GM18498 (cell line): ENCODE results near the gene TRAIP.

ENCODE experiments used
- ATAC-seq: cut with Tn5 transposase; IDR thresholded peaks from one replicate; pipeline ENCODE4 v1.9.1; 2021; ENCODE audit warnings: mild to moderate bottlenecking, moderate library complexity; ENCODE audit not compliant: unreplicated experiment

TRAIP gene

GRCh38 chr3:49873623-49874022, 17.3 kb upstream of the TRAIP start:
- no peak for ATAC-seq

DNA sequence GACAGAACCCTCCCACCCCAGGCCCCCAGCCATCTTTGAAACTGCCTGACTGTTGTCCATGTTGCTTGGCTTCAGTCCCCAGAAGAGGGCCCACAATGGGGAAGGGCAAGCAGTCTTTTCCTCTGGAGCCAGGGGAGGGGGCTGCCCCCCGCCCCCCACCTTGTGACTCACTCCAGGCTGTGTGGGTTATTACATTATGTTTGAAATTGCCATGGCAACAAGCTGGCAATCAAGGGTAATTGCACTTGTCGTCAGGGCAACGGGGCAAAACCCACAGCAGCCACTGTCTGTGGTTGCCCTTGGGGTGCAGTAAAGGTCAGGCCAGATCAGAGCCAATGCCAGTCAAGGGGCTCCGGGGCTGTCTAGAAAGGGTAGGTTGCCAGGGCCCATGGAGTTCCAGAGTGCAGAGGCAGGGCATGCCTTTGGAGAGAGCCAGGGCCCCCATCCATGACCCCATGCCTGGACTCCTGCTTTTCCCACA, 16.5 kb upstream of the TRAIP start:
- no peak for ATAC-seq

DNA sequence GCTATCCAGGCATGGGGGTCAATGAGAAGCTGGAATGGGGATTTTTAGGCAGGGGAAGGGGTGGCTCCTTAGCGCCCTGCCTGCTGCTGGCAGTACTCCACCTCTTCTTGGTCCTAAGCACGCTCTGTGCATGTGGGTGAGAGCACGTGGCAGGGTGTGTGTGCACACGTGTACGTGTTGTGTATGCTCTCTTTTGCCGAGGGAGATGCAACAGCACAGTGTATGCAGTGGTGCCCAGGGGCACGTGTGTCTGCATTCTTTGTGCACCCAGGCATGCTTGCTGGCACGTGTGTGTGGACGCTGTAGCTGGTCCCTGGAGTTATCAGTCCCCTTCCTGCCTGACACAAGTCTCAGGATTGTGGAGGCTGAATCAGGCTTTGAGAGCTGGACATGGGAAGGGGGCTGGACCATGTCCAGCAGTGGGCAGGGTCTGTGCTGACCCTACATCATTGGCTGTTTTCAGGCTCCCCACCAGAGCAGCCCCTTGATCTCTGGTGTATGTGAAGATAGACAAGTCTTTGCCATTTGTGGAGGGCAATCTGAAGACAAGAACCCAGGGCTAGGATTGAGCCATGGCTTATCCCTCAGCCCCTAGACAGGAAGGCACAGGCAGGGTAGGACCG, 15.3 kb upstream of the TRAIP start:
- ATAC-seq, result no peak

- no peak for ATAC-seq
Measured at GRCh38 chr3:49869525-49870126, 13.3 kb upstream of the TRAIP start, which contains the start of gene CAMKV. Gene CAMKV (minus strand): TSS chr3:49869906. CDS start chr3:49862388, 7,518 bp downstream.

DNA sequence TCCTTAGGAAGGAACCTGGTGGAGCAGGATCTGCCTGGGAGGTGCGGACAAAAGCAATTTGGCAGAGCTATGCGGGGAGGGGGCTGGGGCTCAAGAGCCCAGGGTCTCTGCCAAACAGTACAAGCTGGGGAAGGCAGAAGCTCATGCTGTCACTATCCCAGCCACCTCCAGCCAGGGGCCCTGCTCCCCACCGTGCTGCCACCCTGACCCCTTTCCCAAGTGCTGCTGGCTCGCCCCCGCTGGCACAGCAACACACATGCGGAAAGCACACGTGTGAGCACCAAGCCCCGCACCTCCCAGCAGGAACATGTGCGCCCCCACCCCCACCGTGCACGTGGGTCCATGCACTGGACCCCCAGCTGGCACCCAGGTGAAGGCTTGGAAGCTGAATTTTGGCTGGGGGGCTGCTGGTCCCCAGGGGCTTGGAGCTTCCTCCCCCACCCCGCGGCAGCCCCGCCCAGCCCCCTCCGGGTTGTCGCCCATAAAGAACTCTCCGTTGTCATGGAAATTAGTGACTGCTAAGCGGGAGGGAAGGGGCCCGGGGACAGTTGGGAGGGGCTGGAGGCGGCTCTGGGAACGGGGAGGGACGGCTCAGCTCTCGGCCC, 12.6 kb upstream of the TRAIP start:
- ATAC-seq, result no peak

DNA sequence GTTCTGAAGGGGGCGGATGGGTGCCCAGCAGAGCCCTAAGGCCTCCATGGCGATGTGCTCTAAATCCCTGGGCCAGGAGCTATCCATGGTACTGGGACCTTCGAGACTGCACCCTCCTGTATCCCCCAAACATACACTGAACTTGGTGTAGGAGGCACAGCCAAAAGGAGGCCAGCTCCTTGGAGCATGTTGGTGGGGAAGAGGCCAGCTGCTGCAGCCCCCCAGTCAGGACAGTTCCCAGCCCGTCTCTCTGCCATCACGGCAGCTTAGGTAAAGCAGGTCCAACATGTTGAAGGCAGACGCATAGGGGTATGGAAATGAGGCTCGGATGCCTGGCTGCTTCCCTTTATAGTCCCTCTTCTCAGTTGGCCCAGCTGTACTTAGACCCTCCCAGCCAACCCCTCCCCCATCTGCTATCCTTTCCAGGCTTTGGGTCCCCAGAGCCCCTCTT, 11.5 kb upstream of the TRAIP start:
- no peak for ATAC-seq

- no peak for ATAC-seq
Measured at GRCh38 chr3:49867400-49867799, 11.0 kb upstream of the TRAIP start.

GRCh38 chr3:49865198-49865784, 8.9 kb upstream of the TRAIP start:
- ATAC-seq, result no peak

- no peak for ATAC-seq
Measured at GRCh38 chr3:49864505-49864904, 8.1 kb upstream of the TRAIP start.

DNA sequence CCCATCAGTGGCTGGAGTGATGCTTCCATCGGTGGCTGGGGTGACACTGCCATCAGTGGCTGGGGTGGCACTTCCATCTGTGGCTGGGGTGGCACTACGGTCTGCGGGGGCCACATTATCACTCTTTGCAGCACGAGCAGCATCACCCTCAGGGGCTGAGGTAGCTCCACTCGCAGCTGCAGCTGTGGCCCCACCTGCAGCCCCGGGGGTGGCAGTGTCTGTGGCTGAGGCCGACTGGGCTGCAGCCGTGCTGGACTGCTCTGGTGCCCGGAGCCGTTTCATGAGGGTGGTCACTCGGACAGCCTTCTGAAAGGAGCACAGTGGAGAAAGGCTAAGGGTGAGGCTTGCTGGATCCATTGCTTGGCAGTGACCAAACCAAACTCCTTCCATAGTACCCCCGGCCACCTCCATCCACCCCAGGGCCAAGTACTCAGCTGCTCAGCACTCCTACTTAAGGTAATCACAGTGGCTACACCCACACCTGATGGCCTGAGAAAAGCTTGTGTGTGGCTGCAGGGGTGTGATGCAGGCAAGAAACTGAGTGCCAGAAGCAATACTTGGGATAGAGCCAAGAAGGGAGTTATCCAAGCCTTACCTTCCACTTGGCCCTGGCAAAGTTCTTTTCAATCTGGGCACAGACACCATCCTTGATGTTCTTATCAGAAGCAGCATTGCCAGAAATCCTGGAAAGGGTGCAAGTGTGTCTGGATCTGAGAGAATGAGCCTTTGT, 3.4 kb upstream of the TRAIP start:
- ATAC-seq, result no peak

- no peak for ATAC-seq
Measured at GRCh38 chr3:49855662-49856061, 702 bp downstream of the TRAIP start.

- ATAC-seq, result no peak
Measured at GRCh38 chr3:49845694-49846093, 10.7 kb downstream of the TRAIP start.

DNA sequence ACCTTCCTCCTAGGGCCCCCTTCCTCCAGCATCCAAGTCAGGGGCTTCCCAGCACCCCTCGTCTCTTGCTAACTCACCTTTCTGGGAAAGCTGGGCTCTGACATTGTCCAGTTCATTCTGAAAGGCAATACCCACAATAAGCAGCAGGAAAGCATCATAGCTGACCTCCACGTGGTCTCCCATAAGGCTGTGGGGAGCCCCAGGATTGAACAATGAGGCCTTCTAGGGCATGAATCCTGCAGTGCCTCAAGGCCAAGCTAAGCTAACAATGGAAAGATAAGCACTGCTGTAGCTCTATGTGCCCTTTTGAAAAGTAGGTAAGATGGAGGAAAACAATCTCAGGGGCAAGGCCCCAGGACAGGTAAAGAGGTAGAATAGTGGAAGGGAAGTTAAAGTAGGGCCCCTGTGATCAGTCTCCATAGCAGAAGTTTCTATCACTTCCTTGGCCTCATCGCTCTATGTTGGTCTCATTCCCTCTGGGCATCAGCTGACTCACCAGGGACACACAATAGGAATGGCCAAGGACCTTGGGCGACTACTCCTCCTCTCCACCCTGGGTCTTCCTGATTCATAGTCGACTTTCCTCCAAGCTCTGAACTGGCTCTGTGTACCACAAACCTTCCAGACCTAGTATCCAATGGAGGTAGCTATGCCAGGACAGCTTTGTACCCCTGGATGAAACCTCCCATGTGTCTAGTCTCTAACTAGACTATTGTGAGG, 11.7 kb downstream of the TRAIP start:
- ATAC-seq, result no peak

DNA sequence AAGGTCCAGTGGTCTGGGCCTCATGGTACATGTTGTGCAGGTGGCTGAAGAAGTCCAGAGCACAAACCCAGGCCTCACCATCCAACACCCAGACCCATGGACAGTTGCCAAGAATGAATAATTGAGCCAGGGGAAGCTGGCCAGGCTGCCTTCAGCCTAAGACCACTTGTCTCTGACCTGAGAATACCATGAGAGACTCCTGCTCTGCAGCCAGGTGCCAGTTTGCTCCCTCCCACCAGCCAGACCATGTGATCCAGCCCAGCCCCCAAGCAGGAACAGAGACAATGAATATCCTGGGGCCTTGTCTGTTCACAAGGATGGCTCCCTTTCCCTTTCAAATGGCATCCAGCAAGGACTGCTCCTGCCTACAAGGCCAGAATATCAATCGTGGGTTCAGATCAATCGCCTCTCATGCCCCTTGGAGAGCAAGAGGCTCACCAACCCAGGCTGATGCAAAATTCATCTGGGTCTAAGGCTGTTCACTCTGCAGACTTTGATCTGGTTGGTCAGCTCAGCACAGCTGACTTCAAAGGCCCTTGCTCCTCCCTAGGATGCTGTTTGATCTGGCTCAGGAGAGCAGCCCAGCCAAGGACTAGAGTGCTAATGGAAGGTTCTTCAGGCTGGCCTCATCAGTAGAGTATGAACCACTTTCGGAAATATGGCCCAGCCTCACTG, 13.4 kb downstream of the TRAIP start:
- no peak for ATAC-seq

- ATAC-seq, result no peak
Measured at GRCh38 chr3:49841806-49842205, 14.6 kb downstream of the TRAIP start.

DNA sequence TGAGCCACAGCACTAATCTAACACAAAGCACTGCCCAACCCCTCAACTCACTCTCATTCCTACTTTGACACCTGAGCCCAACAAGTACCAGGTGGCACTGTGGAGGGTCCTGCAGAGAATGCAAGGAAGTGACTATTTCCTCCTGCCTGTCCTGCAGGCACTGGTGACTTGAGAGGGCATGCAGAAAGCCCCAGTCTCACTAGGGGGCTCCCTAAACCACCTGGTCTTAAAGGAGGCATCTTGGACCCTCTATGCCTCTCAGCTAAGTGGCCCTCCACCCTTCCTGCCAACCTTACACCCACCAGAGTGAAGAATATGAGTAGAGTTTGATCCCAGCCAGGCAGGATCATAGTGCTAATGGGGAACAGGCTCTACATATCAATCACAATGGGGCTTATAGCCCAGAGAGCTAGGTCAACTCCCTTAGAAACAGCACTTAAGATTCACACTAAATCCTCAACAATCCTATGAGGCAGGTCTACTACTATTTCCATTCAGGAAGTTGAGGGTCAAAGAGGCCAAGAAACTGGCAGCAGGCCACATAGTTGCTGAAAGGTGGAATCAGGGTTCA, 15.2 kb downstream of the TRAIP start:
- ATAC-seq, result no peak

DNA sequence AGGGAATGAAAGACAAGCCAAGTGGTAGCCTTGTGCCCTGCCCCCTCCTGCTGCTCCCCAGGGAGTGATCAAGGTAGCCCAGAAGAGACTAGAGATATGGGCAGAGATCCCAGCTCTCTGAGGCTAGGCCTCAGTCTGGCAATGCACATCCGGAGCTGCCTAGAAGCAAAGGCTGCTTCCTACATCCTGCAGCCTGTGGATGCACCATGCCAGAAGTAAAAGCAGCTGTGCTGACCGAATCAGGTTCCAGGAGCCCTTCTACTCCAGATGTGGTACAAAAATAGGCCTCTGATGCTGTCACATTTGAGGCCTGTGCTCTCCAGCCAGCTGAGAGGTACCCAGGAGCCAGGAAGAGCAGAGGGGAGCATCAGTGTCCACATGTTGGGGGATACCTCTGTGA, 16.0 kb downstream of the TRAIP start:
- ATAC-seq, result no peak

DNA sequence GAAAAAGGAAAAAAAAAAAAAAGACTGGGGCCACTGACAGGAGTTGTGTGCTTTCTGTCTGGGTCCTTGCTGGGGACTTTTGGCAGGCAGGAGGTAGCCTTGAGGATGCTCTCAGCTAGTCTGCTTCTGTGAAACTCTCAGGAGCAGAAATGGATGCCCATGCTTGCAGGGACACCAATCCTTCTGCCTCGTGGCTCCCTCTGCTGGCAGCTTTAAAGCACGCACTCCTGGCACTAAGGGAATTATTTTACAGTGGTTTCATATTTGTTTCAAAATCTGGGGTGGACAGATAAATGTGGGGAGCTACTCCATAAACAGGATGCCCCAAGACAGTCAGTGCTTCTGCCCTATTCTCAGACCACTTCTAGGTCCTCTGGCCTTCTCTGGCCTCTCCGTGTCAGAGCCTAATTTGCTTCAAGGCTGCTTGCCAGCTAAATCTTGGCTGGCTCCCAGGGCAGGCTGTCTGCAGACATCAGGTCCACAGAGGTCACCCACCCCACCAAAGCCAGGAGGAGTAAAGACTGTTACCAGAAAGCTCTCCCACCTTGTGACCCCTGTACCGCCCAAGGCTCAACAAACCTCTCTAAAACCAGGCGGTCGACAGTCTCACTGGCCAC, 17.1 kb downstream of the TRAIP start:
- no peak for ATAC-seq

GRCh38 chr3:49831341-49831740, 25.0 kb downstream of the TRAIP start:
- ATAC-seq, result no peak
